ENCODE results near the gene DGAT2L6. TPM values are rescaled to one million over a fixed set of nuclear protein-coding genes. Genes with fewer than 3 reads are reported as not detected.
"Not testable (repeated sequence)": the region's sequence is repeated elsewhere in the genome, so short reads cannot be mapped to it uniquely, and the experiment has no call there.

The DGAT2L6 gene
- total RNA-seq, 2 donors from 2014 or later: not detected

- no peak for DNase-seq (ENCODE audit: low spot score)
- intact Hi-C loops (cut with DNase I): no loop called here
These were observed 5.8 kb downstream of the DGAT2L6 start for GRCh38 chrX:70183091-70183490.

- intact Hi-C loops (cut with DNase I): no loop called here
- no peak for DNase-seq (ENCODE audit: low spot score)
These were observed 12.9 kb downstream of the DGAT2L6 start for GRCh38 chrX:70190225-70190624.

DNA sequence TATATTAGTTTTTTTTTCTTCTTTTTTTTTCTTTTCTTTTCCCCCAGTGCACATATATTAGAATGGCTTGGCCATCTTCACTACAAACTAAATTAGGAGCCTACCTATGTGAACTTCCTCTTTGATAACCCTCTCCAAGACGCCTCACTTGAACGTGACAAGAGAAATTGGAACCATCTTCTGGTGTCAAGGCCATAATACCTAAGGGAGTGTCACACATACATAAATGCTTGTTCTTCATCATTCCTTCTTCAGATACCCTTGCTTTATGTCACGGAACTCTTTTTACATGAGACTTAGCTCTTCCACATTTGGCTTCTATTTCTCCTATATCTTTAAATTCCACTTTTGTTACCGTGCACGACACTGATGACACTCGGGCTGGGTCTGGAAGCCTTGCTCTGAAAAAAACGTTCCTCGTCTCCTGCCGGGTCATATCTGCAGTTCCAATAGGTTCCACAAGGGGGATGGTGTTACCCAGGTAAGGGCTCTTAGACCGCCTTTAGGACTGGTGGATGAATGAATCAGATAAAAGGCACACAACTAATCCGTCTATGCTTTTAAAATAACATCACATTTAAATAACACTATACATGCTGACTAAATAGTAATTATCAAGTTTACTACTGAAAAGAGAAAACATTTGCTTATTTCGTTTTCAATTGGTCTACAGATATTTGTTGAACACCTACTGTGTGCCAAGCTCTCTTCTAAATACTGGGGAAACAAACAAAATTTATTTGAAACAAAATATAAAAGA lies 19.9 kb downstream of the DGAT2L6 start:
- DNase-seq (ENCODE audit: low spot score): no peak
- intact Hi-C loops (cut with DNase I): no loop called here

DNA sequence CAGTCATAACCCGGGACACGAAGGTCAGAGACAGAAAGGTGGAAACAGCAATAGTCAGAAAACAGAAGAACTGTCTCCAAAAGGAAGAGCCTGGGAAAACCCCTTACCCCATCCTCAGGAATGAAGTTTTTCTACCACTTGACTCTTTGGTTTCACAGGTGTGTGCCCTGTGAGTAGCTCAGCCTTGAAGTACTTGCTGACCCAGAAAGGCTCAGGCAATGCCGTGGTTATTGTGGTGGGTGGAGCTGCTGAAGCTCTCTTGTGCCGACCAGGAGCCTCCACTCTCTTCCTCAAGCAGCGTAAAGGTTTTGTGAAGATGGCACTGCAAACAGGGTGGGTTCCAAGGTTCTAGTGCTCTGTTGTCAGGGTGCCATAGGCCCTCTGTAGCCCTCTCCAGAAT lies 24.4 kb downstream of the DGAT2L6 start:
- intact Hi-C loops (cut with DNase I): no loop called here
- no peak for DNase-seq (ENCODE audit: low spot score)

GRCh38 chrX:70208479-70208878 lies 31.2 kb downstream of the DGAT2L6 start:
- intact Hi-C loops (cut with DNase I): no loop called here
- no peak for DNase-seq (ENCODE audit: low spot score)

GRCh38 chrX:70209570-70209969 lies 32.3 kb downstream of the DGAT2L6 start:
- DNase-seq (ENCODE audit: low spot score); intact Hi-C loops (cut with DNase I): not testable (repeated sequence)

GRCh38 chrX:70219938-70220764 lies 42.9 kb downstream of the DGAT2L6 start:
- no peak for DNase-seq (ENCODE audit: low spot score)
- intact Hi-C loops (cut with DNase I): no loop called here

GRCh38 chrX:70226048-70226447 lies 48.8 kb downstream of the DGAT2L6 start:
- intact Hi-C loops (cut with DNase I): no loop called here
- DNase-seq (ENCODE audit: low spot score): no peak

- DNase-seq (ENCODE audit: low spot score): no peak
- intact Hi-C loops (cut with DNase I): no loop called here
These were observed 49.4 kb downstream of the DGAT2L6 start for GRCh38 chrX:70226687-70227086.

DNA sequence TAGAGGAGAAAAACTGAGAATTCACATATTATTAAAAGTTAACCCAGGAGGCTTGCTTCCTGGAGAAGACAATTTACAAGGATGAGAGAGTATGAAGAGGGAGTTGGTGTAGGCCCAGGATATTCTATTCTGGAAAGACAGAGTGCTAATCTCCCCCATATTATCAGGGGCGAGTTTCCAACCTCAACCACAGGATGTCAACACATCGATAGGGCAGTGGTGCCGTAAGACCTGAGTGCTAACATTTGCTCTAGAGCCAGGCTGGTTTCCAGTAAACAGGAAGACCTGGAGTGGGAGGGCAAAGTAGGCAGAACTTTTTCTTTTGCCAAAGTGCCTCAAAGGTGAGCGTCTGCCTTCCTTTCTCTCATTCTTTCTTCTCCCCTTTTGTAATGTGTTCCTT lies 54.4 kb downstream of the DGAT2L6 start:
- intact Hi-C loops (cut with DNase I): no loop called here
- no peak for DNase-seq (ENCODE audit: low spot score)

DNA sequence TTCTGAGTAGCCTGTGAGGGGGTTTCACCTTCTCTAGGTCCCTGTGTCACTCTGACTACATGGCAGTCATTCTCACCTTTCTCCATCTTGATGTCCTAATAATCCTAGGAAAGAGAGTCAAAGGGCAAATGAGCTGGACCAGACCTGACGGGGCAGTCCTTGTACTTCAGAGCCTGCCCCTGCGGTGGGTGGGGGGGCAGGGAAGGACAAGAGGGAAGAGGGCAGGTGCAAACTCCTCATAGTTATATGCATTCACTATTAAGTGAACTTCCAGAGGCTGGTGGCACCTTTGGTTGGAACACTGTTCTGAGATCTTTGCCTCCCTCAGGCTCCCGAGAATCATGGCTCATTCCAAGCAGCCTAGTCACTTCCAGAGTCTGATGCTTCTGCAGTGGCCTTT lies 57.1 kb downstream of the DGAT2L6 start, which contains the start of gene AWAT1:
TSS of gene AWAT1 (plus strand) at position 301 of the 400 bp plus-strand sequence. CDS start at position 342, 41 bp downstream.
- no peak for DNase-seq (ENCODE audit: low spot score)
- intact Hi-C loops (cut with DNase I): no loop called here

GRCh38 chrX:70240751-70241150 lies 63.5 kb downstream of the DGAT2L6 start:
- DNase-seq (ENCODE audit: low spot score): no peak
- intact Hi-C loops (cut with DNase I): no loop called here

DNA sequence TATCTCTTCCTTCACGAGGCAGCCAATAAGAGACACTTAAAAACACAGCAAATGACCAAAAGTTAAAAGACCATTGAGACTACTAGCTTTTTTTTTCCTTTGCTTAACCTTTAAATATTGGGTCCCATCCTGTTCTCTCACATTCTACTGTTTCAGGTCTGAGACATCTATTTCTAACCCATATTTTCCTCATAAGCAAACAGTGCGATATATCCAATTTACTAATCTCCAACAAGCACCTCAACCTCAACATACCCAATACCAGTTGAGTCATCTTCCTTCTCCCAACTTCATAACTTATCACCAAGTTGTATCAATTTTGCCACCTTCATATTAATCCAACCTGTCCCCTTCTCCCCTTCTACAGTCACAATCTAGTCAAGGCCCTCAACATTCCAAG lies 64.2 kb downstream of the DGAT2L6 start:
- intact Hi-C loops (cut with DNase I): no loop called here
- DNase-seq (ENCODE audit: low spot score): no peak

- intact Hi-C loops (cut with DNase I): not testable (repeated sequence)
These were observed 66.3 kb downstream of the DGAT2L6 start for GRCh38 chrX:70243601-70244000.

DNA sequence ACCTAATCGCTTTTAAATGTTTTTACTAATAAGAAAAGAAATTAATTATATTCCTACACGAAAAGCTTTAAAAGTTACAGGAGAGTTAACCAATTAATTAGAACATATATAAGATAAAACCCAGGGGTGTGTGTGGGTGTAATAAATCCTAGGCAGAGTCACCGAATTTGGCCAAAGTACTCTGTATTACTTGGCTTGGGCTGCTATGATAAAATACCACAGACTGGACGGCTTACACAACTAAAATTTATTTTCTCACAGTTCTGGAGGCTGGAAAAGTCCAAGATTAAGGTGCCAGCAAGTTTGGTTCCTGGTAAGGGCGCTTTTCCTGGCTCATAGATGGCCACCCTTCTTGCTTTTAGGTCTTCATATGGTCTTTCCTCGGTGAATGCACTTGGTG lies 67.6 kb downstream of the DGAT2L6 start:
- intact Hi-C loops (cut with DNase I): no loop called here
- no peak for DNase-seq (ENCODE audit: low spot score)

More at GRCh38 chrX:70243601-70244000, 66.3 kb downstream of the DGAT2L6 start:
- not testable (repeated sequence) for DNase-seq (ENCODE audit: low spot score)

DNA sequence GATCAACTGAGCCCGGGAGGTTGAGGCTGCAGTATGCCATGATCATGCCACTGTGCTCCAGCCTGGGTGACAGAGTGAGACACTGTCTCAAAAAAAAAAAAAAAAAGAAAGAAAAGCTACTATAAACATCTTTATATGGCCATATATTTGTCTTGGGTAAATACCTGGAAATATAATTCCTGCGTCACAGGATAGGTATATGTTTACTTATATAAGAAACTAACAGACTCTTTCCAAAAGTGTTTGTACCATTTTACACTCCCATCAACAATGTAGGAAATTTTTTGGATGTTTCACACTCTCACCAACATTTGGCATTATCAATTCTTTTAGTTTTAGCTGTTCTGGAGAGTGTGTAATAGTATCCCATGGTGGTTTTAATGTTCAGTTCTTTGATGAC lies 70.0 kb downstream of the DGAT2L6 start:
- no peak for DNase-seq (ENCODE audit: low spot score)
- intact Hi-C loops (cut with DNase I): no loop called here

DNA sequence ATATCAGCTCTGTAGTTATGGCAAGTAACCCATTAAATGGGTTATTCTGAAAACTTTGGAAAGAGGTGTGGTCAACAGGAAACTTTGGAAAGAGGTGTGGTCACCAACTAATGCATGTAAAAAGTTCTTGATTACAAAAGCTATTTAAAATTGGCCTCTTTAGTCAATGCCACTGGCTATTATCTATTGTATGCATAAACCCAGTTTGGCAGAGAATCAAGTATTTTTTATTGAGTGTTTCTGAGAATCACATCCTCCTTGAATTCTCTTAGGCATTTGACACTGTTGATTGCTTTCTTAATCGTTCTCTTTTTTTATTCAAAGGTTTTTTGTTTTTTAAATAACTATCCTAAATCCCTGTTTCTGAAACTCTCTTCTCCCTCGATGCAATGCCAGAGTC lies 75.2 kb downstream of the DGAT2L6 start:
- intact Hi-C loops (cut with DNase I): no loop called here
- DNase-seq (ENCODE audit: low spot score): no peak

- no peak for DNase-seq (ENCODE audit: low spot score)
- intact Hi-C loops (cut with DNase I): no loop called here
These were observed 76.2 kb downstream of the DGAT2L6 start for GRCh38 chrX:70253377-70254062.

DNA sequence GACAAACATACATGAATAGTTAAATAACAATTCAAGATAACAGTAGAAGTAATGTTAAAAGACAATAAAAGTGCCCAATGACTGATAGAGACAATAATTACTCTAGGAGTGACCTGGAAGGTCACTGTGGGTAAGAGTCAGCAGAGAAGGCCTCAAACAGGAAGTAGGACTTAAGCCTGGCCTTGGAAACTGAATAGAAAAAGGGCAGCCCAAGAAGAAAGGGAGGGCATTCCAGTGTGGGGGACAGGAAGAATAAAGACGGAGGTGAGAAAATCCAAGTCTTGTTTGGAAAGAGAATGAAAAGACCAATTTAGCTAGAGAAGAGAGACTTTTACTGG lies 76.7 kb downstream of the DGAT2L6 start:
- DNase-seq (ENCODE audit: low spot score): no peak
- intact Hi-C loops (cut with DNase I): no loop called here

GRCh38 chrX:70254909-70255308 lies 77.6 kb downstream of the DGAT2L6 start:
- intact Hi-C loops (cut with DNase I): no loop called here
- DNase-seq (ENCODE audit: low spot score): no peak

Data from posterior vena cava (tissue), 2 donors.